Activated naive CD8-positive, alpha-beta T cell treated with anti-CD3 and anti-CD28 coated beads, Interleukin-2, amount 50 U/mL, for 24 hours (primary cell): ENCODE measurements around the gene NUTM2F.
"Not testable (repeated sequence)": the region's sequence is repeated elsewhere in the genome, so short reads cannot be mapped to it uniquely, and the experiment has no call there.

Experiments
- ATAC-seq: fragments of 150-1000 bp; cut with Tn5 transposase; one replicate; pipeline ENCODE4 v1.10.0; 2021
- DNase-seq: peaks from one replicate; pipeline ENCODE4 v3.0.0; 2021
- H3K27ac Mint-ChIP-seq: one replicate; pipeline ENCODE4 v1.8.0; 2021; ENCODE audit warnings: mild to moderate bottlenecking, mixed read lengths
- H3K27me3 Mint-ChIP-seq: one replicate; pipeline ENCODE4 v1.8.0; 2021; ENCODE audit warnings: mixed read lengths
- H3K36me3 Mint-ChIP-seq: one replicate; pipeline ENCODE4 v1.8.0; 2021; ENCODE audit warnings: low read depth, mixed read lengths
- H3K4me1 Mint-ChIP-seq: one replicate; pipeline ENCODE4 v1.8.0; 2021; ENCODE audit warnings: mixed read lengths
- H3K4me3 Mint-ChIP-seq: one replicate; pipeline ENCODE4 v1.8.0; 2021; ENCODE audit warnings: mild to moderate bottlenecking, moderate library complexity, mixed read lengths
- H3K9me3 Mint-ChIP-seq: one replicate; pipeline ENCODE4 v1.8.0; 2021; ENCODE audit warnings: mixed read lengths

Gene NUTM2F

GRCh38 chr9:94287877-94288513, 40.4 kb downstream of the NUTM2F start:
- H3K27me3 Mint-ChIP-seq: no peaks in the 10 kb centered on the region
- no peaks in the 10 kb centered on the region for H3K9me3 Mint-ChIP-seq
- no peak for DNase-seq
- no peaks in the 10 kb centered on the region for H3K4me1 Mint-ChIP-seq
- no peak for ATAC-seq
- H3K4me3 Mint-ChIP-seq: no peak overlapping the region
- H3K36me3 Mint-ChIP-seq: peaks cover 42% of the 10 kb centered on the region
- H3K27ac Mint-ChIP-seq: no peak overlapping the region

GRCh38 chr9:94286116-94286515, 42.3 kb downstream of the NUTM2F start:
- DNase-seq (no peak), ATAC-seq (no peak)
- no peaks in the 10 kb centered on the region for H3K27me3 Mint-ChIP-seq
- H3K4me1 Mint-ChIP-seq: no peaks in the 10 kb centered on the region
- no peak overlapping the region for H3K4me3 Mint-ChIP-seq
- H3K27ac Mint-ChIP-seq: no peak overlapping the region
- H3K36me3 Mint-ChIP-seq: peaks cover 49% of the 10 kb centered on the region
- no peaks in the 10 kb centered on the region for H3K9me3 Mint-ChIP-seq

DNA sequence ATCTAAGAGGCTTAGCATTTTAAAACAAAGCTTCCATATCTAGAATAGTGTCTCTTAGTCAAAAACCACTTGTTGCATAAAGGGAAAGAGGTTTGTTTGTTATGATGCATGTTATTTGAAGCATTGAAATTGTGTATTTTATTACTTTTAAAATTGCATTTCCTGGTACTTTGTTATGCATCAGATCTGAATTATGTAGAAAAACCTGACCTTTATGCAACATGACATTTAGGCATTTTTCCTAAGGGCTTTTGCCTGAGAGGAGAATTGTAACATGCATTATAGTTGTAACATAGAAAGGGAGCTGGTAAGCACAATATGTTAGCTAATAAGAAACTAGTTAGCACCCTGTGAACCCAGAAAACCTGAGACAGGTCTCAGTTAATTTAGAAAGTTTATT, 47.3 kb downstream of the NUTM2F start:
- ATAC-seq: no peak
- no peak for DNase-seq
- Mint-ChIP-seq H3K27me3 (no peaks in the 10 kb centered on the region), H3K9me3 (peaks cover 15% of the 10 kb centered on the region), H3K27ac (no peak overlapping the region), H3K36me3 (peaks cover 61% of the 10 kb centered on the region), H3K4me3 (no peak overlapping the region), H3K4me1 (no peaks in the 10 kb centered on the region)

GRCh38 chr9:94280409-94280989, 47.9 kb downstream of the NUTM2F start:
- no peaks in the 10 kb centered on the region for H3K27me3 Mint-ChIP-seq
- peaks cover 15% of the 10 kb centered on the region for H3K9me3 Mint-ChIP-seq
- no peaks in the 10 kb centered on the region for H3K4me1 Mint-ChIP-seq
- DNase-seq (no peak), ATAC-seq (no peak)
- peaks cover 60% of the 10 kb centered on the region for H3K36me3 Mint-ChIP-seq
- H3K27ac Mint-ChIP-seq: no peak overlapping the region
- H3K4me3 Mint-ChIP-seq: no peak overlapping the region

DNA sequence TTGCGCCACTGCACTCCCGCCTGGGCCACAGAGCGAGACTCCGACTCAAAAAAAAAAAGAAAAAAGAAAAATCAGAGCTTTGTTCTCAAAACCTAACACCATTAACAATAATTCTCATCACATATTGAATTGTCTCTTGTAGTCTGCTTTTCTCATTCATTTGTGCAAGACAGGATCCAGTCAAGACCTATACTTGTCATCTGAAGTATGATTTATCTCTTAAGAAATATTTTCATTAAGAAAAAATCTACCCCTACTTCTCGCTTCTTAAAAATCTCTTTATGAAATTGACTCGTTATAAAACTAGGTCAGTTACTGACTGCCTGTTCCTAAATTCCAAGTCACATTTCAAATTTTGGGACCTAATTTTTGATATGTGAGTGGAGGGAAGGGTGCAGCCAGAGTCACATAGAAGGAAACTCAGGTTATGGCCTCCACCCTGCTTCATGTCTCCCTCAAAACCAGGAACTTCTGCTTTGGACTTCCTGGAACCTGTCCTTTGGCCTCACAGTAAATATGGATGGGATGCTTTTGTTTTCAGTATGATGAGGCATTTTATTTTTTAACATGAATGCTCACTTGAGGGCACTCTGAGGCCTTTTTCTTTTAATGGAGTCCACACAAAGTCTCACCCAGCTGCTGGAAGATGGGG, 50.4 kb downstream of the NUTM2F start:
- ATAC-seq: no peak
- Mint-ChIP-seq H3K4me3 (no peak overlapping the region), H3K9me3 (peaks cover 15% of the 10 kb centered on the region), H3K36me3 (peaks cover 71% of the 10 kb centered on the region), H3K27ac (no peak overlapping the region), H3K27me3 (no peaks in the 10 kb centered on the region), H3K4me1 (peaks cover 1% of the 10 kb centered on the region)
- no peak for DNase-seq

- H3K9me3 Mint-ChIP-seq: peaks cover 15% of the 10 kb centered on the region
- not testable (repeated sequence) for ATAC-seq, DNase-seq, H3K27me3 Mint-ChIP-seq, H3K4me1 Mint-ChIP-seq, H3K27ac Mint-ChIP-seq, H3K4me3 Mint-ChIP-seq
- H3K36me3 Mint-ChIP-seq: peaks cover 68% of the 10 kb centered on the region
Observed at GRCh38 chr9:94277029-94277428, 51.4 kb downstream of the NUTM2F start.

DNA sequence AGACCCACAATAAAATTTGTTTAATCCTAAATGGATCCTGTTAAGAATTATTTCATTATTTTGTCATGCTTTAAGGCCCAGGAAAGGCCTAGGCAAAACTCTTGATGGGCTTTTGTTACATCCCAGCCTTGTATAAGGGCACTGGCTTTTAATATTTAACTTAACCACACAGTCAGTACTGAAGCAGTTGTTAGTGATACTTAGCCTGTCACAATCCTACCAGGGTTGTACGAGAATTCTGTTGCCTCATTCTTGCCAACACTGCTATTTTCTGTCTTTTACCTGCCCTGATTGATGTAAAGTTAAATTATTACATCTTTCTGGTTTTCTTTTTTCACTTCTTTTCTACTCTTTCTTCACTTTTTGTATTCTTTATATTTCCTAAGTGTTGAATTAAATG, 58.4 kb downstream of the NUTM2F start:
- ATAC-seq: no peak
- Mint-ChIP-seq H3K4me1 (peaks cover 15% of the 10 kb centered on the region), H3K27me3 (no peaks in the 10 kb centered on the region), H3K27ac (no peak overlapping the region), H3K4me3 (no peak overlapping the region), H3K9me3 (peaks cover 14% of the 10 kb centered on the region), H3K36me3 (peaks cover 42% of the 10 kb centered on the region)
- no peak for DNase-seq

GRCh38 chr9:94269264-94269663, 59.2 kb downstream of the NUTM2F start:
- Mint-ChIP-seq H3K9me3 (peaks cover 14% of the 10 kb centered on the region), H3K4me1 (peaks cover 15% of the 10 kb centered on the region), H3K36me3 (peaks cover 45% of the 10 kb centered on the region), H3K27ac (no peak overlapping the region), H3K27me3 (no peaks in the 10 kb centered on the region), H3K4me3 (no peak overlapping the region)
- no peak for DNase-seq
- no peak for ATAC-seq
